ENCODE results near the gene MINDY4.
"Not testable (repeated sequence)": the region's sequence is repeated elsewhere in the genome, so short reads cannot be mapped to it uniquely, and the experiment has no call there.

MINDY4 gene

DNA sequence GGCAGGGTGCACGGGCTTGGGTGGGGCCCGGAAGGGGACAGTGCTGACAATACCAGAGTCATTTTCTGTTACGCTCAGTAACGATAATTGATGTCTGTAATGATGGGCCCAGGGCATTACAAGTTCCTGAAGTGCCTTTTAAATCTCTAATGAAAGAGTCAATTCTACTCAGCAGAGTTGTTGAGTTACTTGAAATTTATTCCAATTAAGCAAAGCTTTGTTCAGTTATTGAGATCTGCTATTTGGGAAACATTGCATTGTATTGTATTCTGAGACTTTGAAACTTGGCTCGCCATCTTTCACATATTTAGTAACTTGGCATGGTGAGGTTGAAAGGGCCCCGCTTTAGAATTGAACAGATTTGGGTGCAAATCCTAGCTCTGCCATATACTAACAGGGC, 34.7 kb downstream of the MINDY4 start:
- DNase-seq = no peak

- not testable (repeated sequence) for DNase-seq
Observed at GRCh38 chr7:30807477-30807876, 36.3 kb downstream of the MINDY4 start.

- not testable (repeated sequence) for DNase-seq
Observed at GRCh38 chr7:30807941-30808340, 36.7 kb downstream of the MINDY4 start.

GRCh38 chr7:30810986-30811385, 39.8 kb downstream of the MINDY4 start:
- no peak for DNase-seq

- no peak for DNase-seq
Observed at GRCh38 chr7:30812676-30813075, 41.5 kb downstream of the MINDY4 start.

- DNase-seq = no peak
Observed at GRCh38 chr7:30813466-30813865, 42.2 kb downstream of the MINDY4 start.

DNA sequence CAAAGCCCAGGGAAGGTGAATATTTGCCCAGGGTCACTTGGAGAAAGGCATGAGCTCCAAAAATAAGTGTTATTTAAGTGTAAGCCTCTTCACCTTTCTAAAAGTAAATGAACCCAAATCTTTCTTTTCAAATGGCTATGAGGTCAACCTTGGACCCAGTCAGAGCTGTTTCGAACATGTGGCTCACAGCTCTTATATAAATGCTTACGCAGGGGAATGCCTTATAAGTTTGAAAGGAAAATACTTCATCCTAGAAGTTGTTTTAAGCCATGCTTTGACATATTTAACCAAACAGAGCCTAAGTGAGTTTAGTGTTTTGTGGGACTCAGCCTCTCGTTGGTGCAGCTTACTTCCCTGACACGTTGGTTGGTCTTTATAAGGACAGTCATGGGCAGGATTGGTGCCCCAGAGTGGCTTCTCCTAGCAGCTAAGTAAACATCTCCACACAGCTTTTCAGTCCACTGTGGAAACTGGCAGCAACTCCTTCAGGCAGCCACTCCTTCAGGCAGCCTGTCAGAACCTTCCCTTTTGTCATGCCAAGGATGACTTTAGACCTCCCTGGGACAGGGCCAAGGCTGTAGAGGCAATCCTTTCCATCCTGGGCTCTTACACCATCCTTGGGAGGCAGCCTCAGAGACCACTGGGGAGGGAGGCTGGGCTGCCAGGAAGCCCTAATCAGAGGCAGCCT, 43.6 kb downstream of the MINDY4 start:
- no peak for DNase-seq

DNA sequence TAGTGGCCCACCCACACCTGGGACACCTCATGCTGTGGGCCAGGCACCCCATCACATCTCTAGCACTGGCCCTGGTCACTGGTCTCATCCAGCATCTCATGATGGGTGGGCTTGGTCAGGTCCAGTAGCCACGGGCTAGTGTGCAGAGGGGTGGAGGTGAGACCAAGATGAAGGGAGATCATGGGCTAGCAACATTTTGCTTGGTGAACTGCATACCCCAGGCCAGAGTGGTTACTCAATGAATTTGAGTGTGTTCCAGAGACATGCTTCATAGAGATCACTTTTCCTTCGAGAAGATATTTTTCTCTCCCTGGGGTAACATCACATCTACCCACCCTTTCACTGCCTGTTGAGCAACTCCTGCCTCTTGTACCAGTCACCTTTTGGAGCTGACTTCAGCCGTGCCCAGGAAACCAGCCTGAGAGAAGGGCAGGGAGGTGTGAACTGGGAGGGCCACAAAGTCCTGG, 44.2 kb downstream of the MINDY4 start:
- DNase-seq = no peak

DNA sequence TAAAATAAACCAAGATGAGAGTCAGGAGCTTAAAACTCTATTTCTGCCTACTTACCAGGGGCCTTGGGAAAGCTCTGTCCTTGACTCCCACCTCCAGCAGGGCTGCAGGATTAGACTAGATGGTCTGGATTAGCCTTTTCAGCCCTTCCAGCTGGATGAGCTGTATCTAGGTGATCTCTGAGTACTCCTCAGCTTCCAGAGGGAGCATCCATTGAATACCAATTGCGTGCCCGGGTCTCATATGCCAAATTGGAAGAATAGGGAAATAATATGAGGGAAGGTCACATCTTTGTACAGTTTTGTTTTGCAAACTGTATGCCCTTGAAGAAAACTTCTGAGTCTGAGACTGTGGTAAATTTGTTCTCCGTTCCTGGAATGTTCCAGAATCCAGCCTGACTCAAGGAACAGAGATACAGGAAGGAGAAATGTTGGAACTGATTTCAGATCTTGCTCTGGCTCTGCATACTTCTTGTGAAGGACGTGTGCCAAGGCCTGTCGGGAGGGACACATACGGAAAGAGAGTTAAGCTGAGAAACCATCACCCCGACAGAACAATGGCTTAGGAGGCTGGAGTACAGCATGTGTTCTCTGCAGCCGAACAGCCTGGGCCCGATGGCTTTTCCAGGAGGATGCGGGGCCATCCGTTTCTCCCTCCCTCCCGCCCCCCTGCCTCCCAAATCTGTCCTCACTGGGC, 44.9 kb downstream of the MINDY4 start:
- no peak for DNase-seq

GRCh38 chr7:30816645-30817370, 45.6 kb downstream of the MINDY4 start:
- DNase-seq = no peak

DNA sequence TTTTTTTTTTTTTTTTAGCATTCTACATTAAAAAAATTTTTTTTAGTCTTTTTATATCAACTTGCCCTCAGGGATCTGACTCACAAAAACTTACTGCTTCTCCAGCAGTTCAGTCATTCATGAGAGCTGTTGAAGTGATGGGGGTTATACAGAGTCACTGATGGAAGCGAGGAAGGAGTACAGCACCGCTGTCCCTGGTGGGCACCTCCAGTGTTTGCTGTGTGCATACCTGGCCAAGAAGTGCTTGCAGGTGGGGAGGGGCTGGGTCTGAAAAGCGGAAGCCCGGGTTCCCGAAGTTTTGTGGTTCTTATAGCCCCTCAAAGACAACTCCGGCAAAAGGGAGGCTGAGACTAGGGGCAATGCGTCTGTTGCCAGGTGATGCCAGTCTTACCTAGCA, 46.2 kb downstream of the MINDY4 start:
- DNase-seq = no peak

DNA sequence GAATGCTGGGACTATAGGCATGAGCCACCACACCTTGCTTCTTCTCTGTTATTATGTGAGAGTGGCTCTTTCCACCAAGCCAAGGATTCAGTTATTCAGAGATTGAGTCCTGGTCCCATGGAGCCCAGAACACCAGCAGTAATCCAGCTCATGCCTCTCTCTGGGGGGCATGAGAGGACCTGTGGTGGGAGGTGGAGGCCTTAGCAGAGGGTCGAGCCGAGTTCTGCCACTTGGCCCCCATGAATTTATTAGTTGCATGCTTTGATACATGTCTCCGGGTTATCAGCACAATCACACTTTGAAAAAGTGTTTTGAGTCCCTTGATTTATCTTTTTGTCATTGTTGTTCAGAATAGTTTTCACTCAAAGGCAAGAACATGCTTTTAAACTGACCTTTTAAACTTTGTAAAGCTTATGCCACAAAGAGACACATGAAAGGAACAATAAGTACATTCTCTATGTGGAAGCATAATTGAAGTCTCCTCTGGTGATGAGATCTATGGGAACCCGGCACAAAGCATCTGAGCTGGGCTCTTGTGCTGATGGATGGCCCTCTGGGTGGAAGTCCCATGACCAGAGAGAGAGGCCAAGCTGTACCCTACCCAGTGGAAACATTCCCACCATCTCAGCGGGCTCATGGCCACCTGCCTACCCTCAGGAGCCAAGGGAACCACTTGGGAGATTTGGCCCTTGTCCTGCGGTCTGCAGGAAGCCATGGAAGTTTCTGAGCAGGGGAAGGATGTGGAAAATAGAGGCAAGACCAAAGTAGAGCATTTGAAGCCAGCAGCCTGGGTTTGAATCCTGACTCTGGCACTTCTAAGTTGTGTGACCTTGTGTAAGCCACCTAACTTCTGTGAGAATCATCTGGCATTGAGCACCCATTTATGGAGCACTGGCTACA, 53.9 kb downstream of the MINDY4 start:
- no peak for DNase-seq

DNA sequence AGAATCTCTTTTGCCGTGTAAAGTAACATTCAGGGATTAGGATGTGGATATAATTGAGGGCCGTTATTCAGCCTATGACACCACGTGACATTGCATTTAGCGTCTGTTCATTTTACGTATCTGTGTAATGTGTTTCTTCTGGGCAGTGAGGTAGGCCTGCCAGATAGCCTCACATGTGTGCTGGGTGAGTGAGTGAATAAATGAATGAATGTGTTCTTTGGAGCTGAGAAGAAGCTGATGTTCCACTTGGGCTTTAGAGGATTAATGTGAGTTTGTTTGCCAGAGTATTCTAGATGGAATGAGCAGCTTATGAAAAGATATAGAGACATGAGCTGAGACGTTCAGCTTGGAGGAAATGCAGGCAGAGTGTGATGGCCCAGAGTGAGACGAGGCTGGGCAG, 55.0 kb downstream of the MINDY4 start:
- DNase-seq = no peak

DNA sequence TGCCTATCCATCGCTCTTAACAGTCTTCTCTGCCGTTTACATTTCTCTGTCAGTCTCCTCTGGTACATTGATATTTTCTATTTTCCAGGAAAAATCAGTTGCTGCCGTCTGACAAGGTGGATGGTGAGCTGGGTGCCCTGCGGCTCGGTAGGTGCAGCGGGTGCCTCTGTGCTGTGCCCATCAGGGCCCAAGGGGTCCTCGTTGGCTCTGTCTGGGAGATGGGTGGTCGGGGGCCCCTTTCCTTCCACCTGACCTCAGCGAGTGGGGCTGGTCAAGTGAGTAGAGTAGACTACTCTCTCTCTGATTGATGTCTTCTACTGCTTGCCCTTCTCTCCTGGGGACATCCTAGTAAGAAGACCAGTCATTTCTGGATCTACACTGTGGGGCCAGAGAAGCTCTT, 57.4 kb downstream of the MINDY4 start:
- DNase-seq = no peak

GRCh38 chr7:30829471-30829870, 58.3 kb downstream of the MINDY4 start:
- no peak for DNase-seq

DNA sequence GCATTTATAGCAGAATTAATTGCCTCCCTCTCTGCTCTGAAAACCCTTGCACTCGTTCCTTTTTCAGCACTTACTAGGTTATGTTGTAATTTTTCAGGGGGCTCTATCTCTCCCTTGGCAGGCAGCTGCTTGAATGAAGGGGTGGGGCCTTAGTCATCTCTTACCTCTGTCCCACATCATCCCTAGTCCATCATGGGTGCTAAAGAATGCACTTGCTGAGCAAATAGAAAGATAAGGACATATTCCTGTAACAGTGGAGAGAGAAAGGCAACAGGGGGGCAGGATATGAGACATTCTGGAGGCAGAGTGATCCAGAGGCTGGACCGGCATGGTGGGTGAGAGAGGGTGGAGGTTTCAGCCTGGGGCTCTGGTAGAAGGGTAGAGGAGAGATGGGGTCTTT, 60.0 kb downstream of the MINDY4 start:
- no peak for DNase-seq

DNA sequence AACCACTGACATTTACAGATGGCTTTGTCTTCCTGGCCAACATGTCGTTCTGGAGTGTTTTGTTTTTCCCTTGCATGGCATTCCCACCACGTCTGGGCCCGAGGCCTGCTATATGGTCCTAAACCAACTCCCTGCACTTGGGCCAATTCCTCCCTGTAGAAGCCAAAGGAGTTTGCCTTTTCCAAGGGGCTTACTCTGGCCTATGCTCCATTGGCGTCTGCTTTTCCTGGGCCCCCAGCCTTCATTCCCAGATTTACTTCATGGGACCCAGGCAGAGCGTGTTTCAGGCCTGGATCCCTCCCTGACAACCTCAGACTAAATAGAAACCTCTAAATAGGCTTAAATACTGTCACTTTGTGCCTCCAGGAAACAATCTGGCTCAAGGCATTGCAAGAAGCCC, 60.7 kb downstream of the MINDY4 start:
- DNase-seq = no peak

DNA sequence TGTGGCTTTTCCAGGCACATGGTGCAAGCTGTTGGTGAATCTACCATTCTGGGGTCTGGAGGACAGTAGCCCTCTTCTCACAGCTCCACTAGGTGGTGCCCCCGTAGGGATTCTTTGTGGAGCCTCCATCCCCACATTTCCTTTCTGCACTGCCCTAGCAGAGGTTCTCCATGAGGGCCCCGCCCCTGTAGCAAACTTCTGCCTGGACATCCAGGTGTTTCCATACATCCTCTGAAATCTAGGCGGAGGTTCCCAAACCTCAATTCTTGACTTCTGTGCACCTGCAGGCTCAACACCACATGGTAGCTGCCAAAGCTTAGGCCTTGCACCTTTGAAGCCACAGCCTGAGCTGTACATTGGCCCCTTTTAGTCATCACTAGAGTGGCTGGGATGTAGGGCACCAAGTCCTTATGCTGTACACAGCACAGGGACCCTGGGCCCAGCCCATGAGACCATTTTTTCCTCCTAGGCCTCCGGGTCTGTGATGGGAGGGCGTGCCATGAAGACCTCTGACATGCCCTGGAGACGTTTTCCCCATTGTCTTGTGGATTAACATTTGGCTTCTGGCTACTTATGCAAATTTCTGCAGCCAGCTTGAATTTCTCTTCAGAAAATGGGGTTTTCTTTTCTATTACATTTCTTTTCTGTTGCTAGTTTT, 62.9 kb downstream of the MINDY4 start:
- DNase-seq = not testable (repeated sequence)

GRCh38 chr7:30835396-30835915, 64.2 kb downstream of the MINDY4 start:
- no peak for DNase-seq

DNA sequence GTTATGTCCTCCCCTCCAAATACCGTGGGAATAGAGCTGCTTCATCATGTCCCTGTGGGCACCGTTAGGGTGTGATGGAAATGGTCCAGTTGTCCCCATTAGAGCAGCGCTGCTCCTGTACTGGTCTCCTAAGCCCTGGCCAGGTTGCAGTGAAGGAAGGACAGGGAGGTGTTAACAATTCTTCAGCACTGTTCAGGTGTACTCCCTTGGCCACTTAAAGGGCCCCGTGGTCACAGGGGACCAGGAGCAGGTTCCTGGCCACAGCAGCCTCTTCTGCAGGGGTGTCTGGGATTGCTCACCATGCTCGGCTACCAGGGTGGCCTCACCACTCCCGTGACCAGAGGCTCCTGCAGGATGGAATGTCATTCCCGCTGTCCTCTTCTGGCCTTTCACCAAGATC, 65.8 kb downstream of the MINDY4 start:
- no peak for DNase-seq

DNA sequence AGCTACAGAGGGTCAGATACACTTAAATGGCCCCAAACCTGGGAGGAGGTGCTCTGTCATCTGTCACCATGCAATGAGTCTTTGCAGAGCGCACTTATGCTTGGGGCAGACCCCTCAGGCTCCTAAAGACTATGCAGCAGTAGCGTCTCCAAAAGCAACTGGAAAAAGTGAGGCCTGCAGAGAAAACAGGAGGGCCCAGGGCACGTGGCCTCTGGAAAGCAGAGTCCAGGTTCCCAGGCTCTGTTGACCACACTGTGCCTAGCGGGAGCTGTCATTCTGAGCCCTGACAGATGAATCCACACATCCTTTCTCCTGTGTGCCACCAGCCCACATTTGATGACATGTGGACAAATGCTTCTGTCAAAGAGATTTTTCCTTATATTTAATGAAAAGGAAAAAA, 66.4 kb downstream of the MINDY4 start:
- no peak for DNase-seq

- DNase-seq = no peak
Observed at GRCh38 chr7:30838008-30838407, 66.8 kb downstream of the MINDY4 start.

Measured in AML-193 (cell line).